HuH-7.5 (cell line): ENCODE results near the gene OR6M1.

ENCODE experiments used
- DNase-seq: peaks from one replicate; pipeline ENCODE4 v3.0.0; 2011; ENCODE audit warnings: low spot score

The OR6M1 gene

GRCh38 chr11:123806249-123806648 lies at the start of gene OR6M1:
TSS of gene OR6M1 (minus strand) at chr11:123806349. CDS start at chr11:123806349, 0 bp downstream.
- no peak for DNase-seq

GRCh38 chr11:123853038-123853437 lies 46.9 kb upstream of the OR6M1 start:
- DNase-seq: no peak

- DNase-seq: no peak
Measured at GRCh38 chr11:123852321-123852720, 46.2 kb upstream of the OR6M1 start.

GRCh38 chr11:123851110-123851509 lies 45.0 kb upstream of the OR6M1 start:
- no peak for DNase-seq

GRCh38 chr11:123841174-123841573 lies 35.0 kb upstream of the OR6M1 start:
- DNase-seq: no peak

- DNase-seq: no peak
Measured at GRCh38 chr11:123839131-123839530, 33.0 kb upstream of the OR6M1 start.

- no peak for DNase-seq
Measured at GRCh38 chr11:123838659-123839058, 32.5 kb upstream of the OR6M1 start.

- DNase-seq: no peak
Measured at GRCh38 chr11:123838199-123838598, 32.0 kb upstream of the OR6M1 start.

- no peak for DNase-seq
Measured at GRCh38 chr11:123833095-123833494, 26.9 kb upstream of the OR6M1 start.

- DNase-seq: no peak
Measured at GRCh38 chr11:123829745-123830144, 23.6 kb upstream of the OR6M1 start.

GRCh38 chr11:123822599-123822998 lies 16.4 kb upstream of the OR6M1 start:
- DNase-seq: no peak

GRCh38 chr11:123822032-123822431 lies 15.9 kb upstream of the OR6M1 start:
- no peak for DNase-seq

- no peak for DNase-seq
Measured at GRCh38 chr11:123815122-123815521, 9.0 kb upstream of the OR6M1 start.

- DNase-seq: no peak
Measured at GRCh38 chr11:123801765-123802164, 4.4 kb downstream of the OR6M1 start.

- DNase-seq: no peak
Measured at GRCh38 chr11:123800036-123800435, 6.1 kb downstream of the OR6M1 start.

GRCh38 chr11:123799438-123799837 lies 6.7 kb downstream of the OR6M1 start:
- no peak for DNase-seq

GRCh38 chr11:123798513-123799252 lies 7.5 kb downstream of the OR6M1 start:
- DNase-seq: no peak

- DNase-seq: no peak
Measured at GRCh38 chr11:123798079-123798478, 8.1 kb downstream of the OR6M1 start.

GRCh38 chr11:123797541-123797940 lies 8.6 kb downstream of the OR6M1 start:
- no peak for DNase-seq

GRCh38 chr11:123797114-123797513 lies 9.0 kb downstream of the OR6M1 start:
- no peak for DNase-seq

- DNase-seq: no peak
Measured at GRCh38 chr11:123796226-123796625, 9.9 kb downstream of the OR6M1 start.

- no peak for DNase-seq
Measured at GRCh38 chr11:123783536-123783935, 22.6 kb downstream of the OR6M1 start.

- no peak for DNase-seq
Measured at GRCh38 chr11:123778511-123778910, 27.6 kb downstream of the OR6M1 start.
